SK-N-SH (cell line): ENCODE measurements around the gene SLC26A3. TPM values are rescaled to one million over a fixed set of nuclear protein-coding genes. Genes with fewer than 3 reads are reported as not detected.

Experiments used
- CTCF ChIA-PET: fragments of 300-600, 350-600 bp; formaldehyde crosslinking; extraction: SDS; loops from one replicate; lab custom pipeline; 2021; lab: Yijun Ruan, JAX
- POLR2A ChIA-PET: fragments of 350-600 bp; sonication (Branson Sonifier 250); formaldehyde crosslinking; extraction: SDS; loops from one replicate; lab custom pipeline; 2020; ENCODE audit warnings: antibody characterized with exemption, inconsistent platforms; lab: Yijun Ruan, JAX
- DNase-seq: peaks from one replicate; pipeline ENCODE4 v3.0.0; 2012
- H2AFZ ChIP-seq: fragments of 200-600 bp; sonication (generic); 2 replicates; pipeline ENCODE4 v1.8.1; 2016; ENCODE audit warnings: antibody characterized with exemption, mild to moderate bottlenecking, low read depth
- H3F3A ChIP-seq: fragments of 200-600 bp; sonication (generic); replicated peaks from 2 replicates; pipeline ENCODE3; 2016; ENCODE audit warnings: antibody characterized with exemption, mild to moderate bottlenecking; ENCODE audit not compliant: insufficient read depth
- H3K27ac ChIP-seq, 2 experiments: fragments of 200-500 bp in 1 of 2; fragments of 200-600 bp in 1 of 2; sonication (Bioruptor generic) in 1 of 2; sonication (generic), shearing (Covaris generic) in 1 of 2; 2 replicates each; pipeline versions ENCODE4 v1.5.1 to v1.6.1; 2014 to 2016; ENCODE audit warnings: low read depth in 2 of 2, inconsistent platforms in 1 of 2, low read length in 1 of 2, mild to moderate bottlenecking in 1 of 2, mixed read lengths in 1 of 2
- H3K27me3 ChIP-seq: fragments of 200-600 bp; sonication (generic), shearing (Covaris generic); 2 replicates; pipeline ENCODE4 v1.6.1; 2016; ENCODE audit warnings: mixed run types; ENCODE audit not compliant: insufficient read depth
- H3K36me3 ChIP-seq, 2 experiments: fragments of 200-500 bp in 1 of 2; fragments of 200-600 bp in 1 of 2; sonication (Bioruptor generic) in 1 of 2; sonication (generic) in 1 of 2; replicated peaks in 1 of 2; 2 replicates each; pipeline versions ENCODE3 to v1.5.1; 2014 to 2016; ENCODE audit warnings: low read length in 1 of 2, mild to moderate bottlenecking in 1 of 2; ENCODE audit not compliant: insufficient read depth in 2 of 2, control insufficient read depth in 1 of 2
- H3K4me1 ChIP-seq, 2 experiments: fragments of 200-500 bp in 1 of 2; fragments of 200-600 bp in 1 of 2; sonication (Bioruptor generic) in 1 of 2; sonication (generic), shearing (Covaris generic) in 1 of 2; 2 replicates each; pipeline versions ENCODE4 v1.5.1 to v1.6.1; 2014 to 2016; ENCODE audit warnings: low read depth in 1 of 2, low read length in 1 of 2, mixed run types in 1 of 2; ENCODE audit not compliant: insufficient read depth in 2 of 2, control insufficient read depth in 1 of 2
- H3K4me2 ChIP-seq: fragments of 200-600 bp; sonication (generic), shearing (Covaris generic); 2 replicates; pipeline ENCODE4 v1.6.1; 2017; ENCODE audit warnings: mixed run types
- H3K4me3 ChIP-seq, 2 experiments: fragments of 200-500 bp in 1 of 2; fragments of 200-600 bp in 1 of 2; sonication (Bioruptor generic) in 1 of 2; sonication (generic), shearing (Covaris generic) in 1 of 2; 2 replicates each; pipeline versions ENCODE4 v1.5.1 to v1.8.1; 2014 to 2016; ENCODE audit warnings: low read depth in 2 of 2, inconsistent platforms in 1 of 2, low read length in 1 of 2, mild to moderate bottlenecking in 1 of 2, mixed read lengths in 1 of 2, moderate library complexity in 1 of 2
- H3K79me2 ChIP-seq: fragments of 200-600 bp; sonication (generic); 2 replicates; pipeline ENCODE4 v1.8.1; 2017; ENCODE audit warnings: mild to moderate bottlenecking; ENCODE audit not compliant: insufficient read depth
- H3K9ac ChIP-seq: fragments of 200-600 bp; sonication (generic); 2 replicates; pipeline ENCODE4 v1.6.1; 2017; ENCODE audit warnings: mixed run types
- H3K9me2 ChIP-seq: fragments of 200-600 bp; sonication (generic); 2 replicates; pipeline ENCODE4 v1.6.1; 2017; ENCODE audit warnings: mixed run types
- H3K9me3 ChIP-seq: fragments of 200-600 bp; sonication (generic); 2 replicates; pipeline ENCODE4 v1.6.1; 2017; ENCODE audit warnings: mixed run types, mild to moderate bottlenecking, moderate library complexity
- H4K20me1 ChIP-seq: fragments of 200-600 bp; sonication (generic); 2 replicates; pipeline ENCODE4 v1.6.1; 2017; ENCODE audit warnings: mild to moderate bottlenecking, mixed run types; ENCODE audit not compliant: insufficient read depth
- CHD2 ChIP-seq: fragments of 150-350 bp; IDR thresholded peaks from 2 replicates; pipeline ENCODE4 v1.6.1; 2018; ENCODE audit warnings: low read length; ENCODE audit not compliant: partially characterized antibody
- CTCF ChIP-seq: fragments of 200-600 bp; sonication (generic); IDR thresholded peaks from 2 replicates; pipeline ENCODE4 v1.6.1; 2017; ENCODE audit warnings: antibody characterized with exemption, mild to moderate bottlenecking, moderate library complexity
- FOXJ3 ChIP-seq: sonication (generic); formaldehyde crosslinking; IDR thresholded peaks from 2 replicates; pipeline ENCODE4 v1.5.1; 2020; ENCODE audit warnings: mild to moderate bottlenecking, missing genetic modification reagents
- GABPA ChIP-seq: IDR thresholded peaks from 2 replicates; pipeline ENCODE4 v1.4.0; 2012; ENCODE audit warnings: low read depth, mild to moderate bottlenecking
- IRF3 ChIP-seq: fragments of 150-350 bp; IDR thresholded peaks from 2 replicates; pipeline ENCODE4 v1.6.1; 2016; ENCODE audit warnings: mild to moderate bottlenecking, low read depth, low read length
- MEF2A ChIP-seq: IDR thresholded peaks from 2 replicates; pipeline ENCODE4 v1.4.0; 2012; ENCODE audit warnings: low read depth, borderline replicate concordance
- PBX3 ChIP-seq: IDR thresholded peaks from 2 replicates; pipeline ENCODE4; 2012
- RAD21 ChIP-seq: IDR thresholded peaks from 2 replicates; pipeline ENCODE4 v1.6.1; 2012; ENCODE audit warnings: mild to moderate bottlenecking, low read length
- RCOR1 ChIP-seq: fragments of 150-350 bp; IDR thresholded peaks from 2 replicates; pipeline ENCODE4 v1.6.1; 2017; ENCODE audit warnings: antibody characterized with exemption, low read length
- TAF1 ChIP-seq: IDR thresholded peaks from 2 replicates; pipeline ENCODE4 v1.6.1; 2012; ENCODE audit warnings: low read depth, mild to moderate bottlenecking, low read length, moderate library complexity, borderline replicate concordance
- TEAD4 ChIP-seq: IDR thresholded peaks from 2 replicates; pipeline ENCODE4 v1.4.0; 2012; ENCODE audit warnings: mild to moderate bottlenecking, borderline replicate concordance; ENCODE audit not compliant: insufficient read depth
- USF1 ChIP-seq: IDR thresholded peaks from 2 replicates; pipeline ENCODE4 v1.4.0; 2012; ENCODE audit warnings: low read depth, borderline replicate concordance
- USF2 ChIP-seq: fragments of 150-350 bp; IDR thresholded peaks from 2 replicates; pipeline ENCODE4 v1.6.1; 2017; ENCODE audit warnings: antibody characterized with exemption, low read length, low read depth, borderline replicate concordance
- YY1 ChIP-seq: IDR thresholded peaks from 2 replicates; pipeline ENCODE4 v1.4.0; 2012; ENCODE audit warnings: low read depth, mild to moderate bottlenecking
- WGBS: methylation state at CpG from one replicate; pipeline ENCODE4 v1.1.6; 2017; ENCODE audit warnings: low lambda C conversion rate; 5-methylcytosine and 5-hydroxymethylcytosine counted together
- polyA plus RNA-seq, 3 experiments: library from polyadenylated mRNA; depleted of rRNA; stranded (reverse); fragments of >200 nt; gene quantifications; 2 replicates each; pipeline ENCODE4 v1.2.3, GENCODE V29; 2012
- TF ChIP-seq, protein P1 (sequence below): IDR thresholded peaks from 2 replicates; pipeline ENCODE4 v1.4.0; 2012; ENCODE audit warnings: low read depth

The SLC26A3 gene
- polyA plus RNA-seq, 1 of the 3 experiments (the other 2 are of a cell fraction), result not detected

DNA sequence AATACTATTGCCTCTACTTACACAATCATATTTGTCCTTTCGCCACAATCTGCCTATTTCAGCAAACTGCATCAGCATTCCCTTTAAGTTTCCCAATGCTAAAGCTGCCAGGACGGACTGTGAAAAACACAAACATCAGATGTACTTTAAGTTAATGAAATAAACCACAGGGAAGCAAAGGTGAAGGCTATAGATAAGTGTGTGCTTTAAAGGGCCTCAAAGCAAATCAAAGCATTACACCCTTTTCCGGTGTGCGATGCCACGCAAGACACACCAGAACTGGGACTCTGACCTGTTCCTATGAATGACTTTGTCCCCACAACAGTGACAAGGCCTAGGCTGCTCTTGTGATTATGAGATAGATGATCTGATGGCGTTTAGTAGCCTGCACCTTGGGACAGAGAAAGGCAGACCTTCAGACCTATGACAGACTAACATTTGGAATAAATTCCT is 23.4 kb downstream of the SLC26A3 start:
- TF ChIP-seq CTCF (no peak), RAD21 (no peak), MEF2A (no peak)
- Histone ChIP-seq H3K27ac (no peak overlapping the region), H3K27me3 (peaks cover 6% of the 10 kb centered on the region; the same call in 1 of the 2 replicates), H3K9me3 (no peaks in the 10 kb centered on the region), H3K9ac (no peak overlapping the region), H3K4me1 (no peaks in the 10 kb centered on the region; a peak in 1 of 4 replicates), H3K9me2 (no peaks in the 10 kb centered on the region), H3K79me2 (no peaks in the 10 kb centered on the region), H2AFZ (no peak overlapping the region), H3K4me3 (no peak overlapping the region), H3F3A (no peaks in the 10 kb centered on the region), H3K36me3 (no peaks in the 10 kb centered on the region), H3K4me2 (no peak overlapping the region), H4K20me1 (no peaks in the 10 kb centered on the region)
- DNase-seq, result no peak
- POLR2A ChIA-PET, result no interaction called here
- WGBS, result 78% methylated on average over 6 of the region's 6 CpGs
- CTCF ChIA-PET, result interaction anchor here (0.6 to 0.7 kb wide), 2 partner anchors 36 to 95 kb away, joined by 3 read pairs; partner anchors contain the start of gene CBLL1

DNA sequence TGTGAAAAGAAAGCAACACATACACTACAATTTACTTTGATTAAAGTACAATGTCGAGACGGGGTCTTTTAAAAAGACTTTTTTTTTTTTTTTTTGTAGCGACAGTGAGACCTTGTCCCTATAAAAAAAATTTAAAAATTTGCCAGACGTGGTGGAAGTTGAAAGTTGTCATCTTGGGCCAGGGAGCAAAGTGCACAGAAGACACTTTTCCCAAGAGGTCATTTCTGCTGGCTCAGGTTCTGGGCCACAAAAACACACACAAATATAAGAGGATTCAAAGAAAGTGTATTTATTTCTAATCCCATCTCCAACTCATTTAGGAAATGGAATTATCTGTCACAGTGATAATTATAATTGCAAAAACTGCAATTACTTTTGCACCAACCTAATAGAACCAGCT is 24.7 kb downstream of the SLC26A3 start:
- Histone ChIP-seq H3K27me3 (peaks cover 6% of the 10 kb centered on the region; the same call in 1 of the 2 replicates), H2AFZ (no peak overlapping the region), H3K9me3 (no peaks in the 10 kb centered on the region), H3F3A (no peaks in the 10 kb centered on the region), H3K27ac (no peak overlapping the region), H3K4me2 (no peak overlapping the region), H4K20me1 (no peaks in the 10 kb centered on the region), H3K79me2 (no peaks in the 10 kb centered on the region), H3K9ac (no peak overlapping the region), H3K36me3 (no peaks in the 10 kb centered on the region), H3K9me2 (no peaks in the 10 kb centered on the region), H3K4me3 (no peak overlapping the region), H3K4me1 (no peaks in the 10 kb centered on the region; a peak in 1 of 4 replicates)
- ChIA-PET POLR2A (interaction anchor here (0.9 to 1.5 kb wide), 2 partner anchors 13 to 35 kb away, joined by 3 to 4 read pairs; partner anchors contain the start of gene CBLL1), CTCF (no interaction called here)
- no peak for DNase-seq
- 65% methylated on average over 4 of the region's 4 CpGs for WGBS
- TF ChIP-seq USF1 (no peak), IRF3 (no peak), GABPA (no peak), PBX3 (no peak), RCOR1 (no peak), CTCF (no peak), MEF2A (no peak), TAF1 (no peak), TEAD4 (no peak), FOXJ3 (CRISPR knock-in tag) (no peak), YY1 (no peak), USF2 (no peak), RAD21 (no peak), CHD2 (no peak)
- TF ChIP-seq, protein P1, sequence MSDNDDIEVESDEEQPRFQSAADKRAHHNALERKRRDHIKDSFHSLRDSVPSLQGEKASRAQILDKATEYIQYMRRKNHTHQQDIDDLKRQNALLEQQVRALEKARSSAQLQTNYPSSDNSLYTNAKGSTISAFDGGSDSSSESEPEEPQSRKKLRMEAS, result no peak
